Tibial nerve (tissue), 3 donors: ENCODE measurements around the gene RETREG3.
A peak's percentile ranks its signal among the peaks of the same experiment; 100 is the strongest.

Experiments
- CTCF ChIP-seq, 5 experiments: fragments of 200-600 bp in 3 of 5; fragments of 450-650 bp in 2 of 5; sonication (generic) in 3 of 5; IDR thresholded peaks; one replicate each; pipeline ENCODE4 v1.5.1; 2016 to 2019; ENCODE audit warnings: antibody characterized with exemption in 5 of 5, mild to moderate bottlenecking in 3 of 5, moderate library complexity in 2 of 5
- POLR2A ChIP-seq, 2 donors: fragments of 450-650 bp; IDR thresholded peaks; one replicate each; pipeline ENCODE4 v1.6.1; 2017; ENCODE audit warnings: antibody characterized with exemption in 2 of 2, mild to moderate bottlenecking in 2 of 2, moderate library complexity in 2 of 2

GRCh38 chr17:42548070-42548837 is 60.9 kb downstream of the RETREG3 start:
- TF ChIP-seq CTCF (IDR thresholded peaks at IDR 0.05): peak in 2 of 5 experiments; percentile 9 to 22
- TF ChIP-seq POLR2A (IDR thresholded peaks at IDR 0.05): no peak
